GM19023 (cell line): ENCODE data around the gene KRT3.

ENCODE experiments used
- ATAC-seq: cut with Tn5 transposase; IDR thresholded peaks from one replicate; pipeline ENCODE4 v1.9.1; 2021; ENCODE audit warnings: mild to moderate bottlenecking, moderate library complexity; ENCODE audit not compliant: unreplicated experiment

Gene KRT3

GRCh38 chr12:52814710-52815155 is 18.8 kb upstream of the KRT3 start:
- ATAC-seq: no peak

GRCh38 chr12:52813885-52814709 is 18.2 kb upstream of the KRT3 start, which contains the start of gene KRT4:
Gene KRT4 (minus strand): TSS chr12:52814116. CDS start chr12:52814058, 58 bp downstream.
- ATAC-seq: no peak

- no peak for ATAC-seq
Observed at GRCh38 chr12:52813203-52813819, 17.4 kb upstream of the KRT3 start.

- ATAC-seq: no peak
Observed at GRCh38 chr12:52812749-52813148, 16.8 kb upstream of the KRT3 start.

GRCh38 chr12:52812073-52812400 is 16.1 kb upstream of the KRT3 start:
- no peak for ATAC-seq

GRCh38 chr12:52811191-52812072 is 15.5 kb upstream of the KRT3 start:
- no peak for ATAC-seq

- no peak for ATAC-seq
Observed at GRCh38 chr12:52810554-52810953, 14.6 kb upstream of the KRT3 start.

- no peak for ATAC-seq
Observed at GRCh38 chr12:52809166-52809565, 13.2 kb upstream of the KRT3 start.

- ATAC-seq: no peak
Observed at GRCh38 chr12:52808573-52809160, 12.8 kb upstream of the KRT3 start.

- ATAC-seq: no peak
Observed at GRCh38 chr12:52807544-52808470, 11.9 kb upstream of the KRT3 start.

GRCh38 chr12:52806821-52807543 is 11.1 kb upstream of the KRT3 start:
- ATAC-seq: no peak

GRCh38 chr12:52806169-52806811 is 10.4 kb upstream of the KRT3 start:
- no peak for ATAC-seq

GRCh38 chr12:52805739-52806138 is 9.8 kb upstream of the KRT3 start:
- no peak for ATAC-seq

GRCh38 chr12:52805000-52805399 is 9.1 kb upstream of the KRT3 start:
- ATAC-seq: no peak

- no peak for ATAC-seq
Observed at GRCh38 chr12:52802442-52802841, 6.5 kb upstream of the KRT3 start.

GRCh38 chr12:52801773-52802172 is 5.9 kb upstream of the KRT3 start:
- no peak for ATAC-seq

GRCh38 chr12:52800259-52800917 is 4.5 kb upstream of the KRT3 start:
- ATAC-seq: no peak

- no peak for ATAC-seq
Observed at GRCh38 chr12:52799505-52800211, 3.7 kb upstream of the KRT3 start.
